Endodermal cell (in vitro differentiated cells): ENCODE data around the gene PPDPF. TPM values are rescaled to one million over a fixed set of nuclear protein-coding genes. Genes with fewer than 3 reads are reported as not detected.

Source experiments
- DNase-seq: peaks from one replicate; pipeline ENCODE4 v3.0.0-alpha.2; 2017
- H3K27ac ChIP-seq: 2 replicates; pipeline ENCODE4 v1.5.1; 2013; ENCODE audit warnings: mild to moderate bottlenecking, low read depth, low read length, moderate library complexity
- H3K27me3 ChIP-seq: 2 replicates; pipeline ENCODE4 v1.6.1; 2013; ENCODE audit warnings: mild to moderate bottlenecking, low read length, moderate library complexity; ENCODE audit not compliant: insufficient read depth, control insufficient read depth, poor library complexity, severe bottlenecking
- H3K36me3 ChIP-seq: 2 replicates; pipeline ENCODE4 v1.7.0; 2013; ENCODE audit warnings: mild to moderate bottlenecking, low read length, moderate library complexity; ENCODE audit not compliant: control insufficient read depth, insufficient read depth
- H3K4me1 ChIP-seq: one replicate; pipeline ENCODE4 v1.7.0; 2013; ENCODE audit warnings: low read length; ENCODE audit not compliant: control insufficient read depth, insufficient read depth
- H3K4me3 ChIP-seq: 2 replicates; pipeline ENCODE4 v1.5.1; 2013; ENCODE audit warnings: mild to moderate bottlenecking, low read length, moderate library complexity
- H3K9ac ChIP-seq: 2 replicates; pipeline ENCODE4 v1.6.1; 2013; ENCODE audit warnings: mild to moderate bottlenecking, low read length, moderate library complexity; ENCODE audit not compliant: poor library complexity, severe bottlenecking; ENCODE audit errors: extremely low read depth
- H3K9me3 ChIP-seq: 2 replicates; pipeline ENCODE4 v1.6.1; 2013; ENCODE audit warnings: mild to moderate bottlenecking, low read length, moderate library complexity; ENCODE audit not compliant: control insufficient read depth
- H3K27ac Mint-ChIP-seq: 2 replicates; pipeline ENCODE4 v1.8.0; 2020; ENCODE audit warnings: mixed read lengths
- H3K27me3 Mint-ChIP-seq: 2 replicates; pipeline ENCODE4 v1.8.0; 2021; ENCODE audit warnings: mild to moderate bottlenecking, mixed read lengths; ENCODE audit not compliant: insufficient read depth
- H3K36me3 Mint-ChIP-seq: 2 replicates; pipeline ENCODE4 v1.8.0; 2020; ENCODE audit warnings: low read depth, mixed read lengths
- H3K4me1 Mint-ChIP-seq: 2 replicates; pipeline ENCODE4 v1.8.0; 2020; ENCODE audit warnings: mixed read lengths
- H3K4me3 Mint-ChIP-seq: 2 replicates; pipeline ENCODE4 v1.8.0; 2020; ENCODE audit warnings: mild to moderate bottlenecking, moderate library complexity, mixed read lengths
- H3K9me3 Mint-ChIP-seq: 2 replicates; pipeline ENCODE4 v1.8.0; 2020; ENCODE audit warnings: mild to moderate bottlenecking, mixed read lengths
- WGBS, 2 experiments: methylation state at CpG; one replicate each; pipeline versions ENCODE4 v1.1.5 to v1.1.7; 2013; ENCODE audit warnings: missing lambda C conversion rate in 2 of 2, mixed read lengths in 1 of 2; ENCODE audit not compliant: insufficient coverage in 1 of 2, insufficient read length in 1 of 2; 5-methylcytosine and 5-hydroxymethylcytosine counted together
- total RNA-seq, 2 donors: library from RNA; stranded (reverse); fragmentation: NEBNext Ultra II Directional in 1 of 2; extraction: Animal tissue kit (Norgen Biotek cat#: 25700) in 1 of 2; gene quantifications; 2 replicates in 1 of 2; 3 replicates in 1 of 2; pipeline ENCODE4 v1.2.1, GENCODE V29; 2021
- TF ChIP-seq, protein P1 (sequence below): fragments of 200-600 bp; sonication (generic); conservative IDR thresholded peaks from 2 replicates; pipeline ENCODE4 v1.5.0; 2021; ENCODE audit warnings: antibody characterized with exemption, mild to moderate bottlenecking

Gene PPDPF
- total RNA-seq, 2 donors from 2014 or later = 247 to 296 TPM

DNA sequence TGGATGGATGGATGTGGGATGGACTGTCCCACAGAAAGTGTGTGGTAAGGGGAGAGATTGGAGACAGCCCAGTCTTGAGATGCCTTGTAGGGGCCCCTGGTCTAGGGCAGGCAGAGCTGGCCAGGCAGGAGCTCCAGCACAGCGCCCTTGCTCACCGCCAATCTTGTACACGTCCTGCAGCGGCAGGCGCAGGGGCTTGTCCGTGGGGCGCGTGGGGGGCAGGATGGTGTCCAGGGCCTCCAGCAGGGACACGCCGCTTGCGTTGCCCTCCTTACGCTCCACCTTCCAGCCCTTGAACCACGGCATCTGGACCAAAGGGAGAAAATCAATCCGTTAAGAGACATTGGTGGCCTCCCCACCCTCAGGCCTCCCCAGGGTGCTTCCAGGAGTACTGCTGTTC, 27.6 kb upstream of the PPDPF start:
- no peak overlapping the region for H3K4me3 ChIP-seq
- no peaks in the 10 kb centered on the region for H3K36me3 ChIP-seq
- Mint-ChIP-seq H3K36me3 (peaks cover 7% of the 10 kb centered on the region), H3K4me3 (no peak overlapping the region), H3K4me1 (no peaks in the 10 kb centered on the region), H3K27me3 (peaks cover 44% of the 10 kb centered on the region), H3K27ac (no peak overlapping the region), H3K9me3 (no peaks in the 10 kb centered on the region)
- H3K9me3 ChIP-seq = no peaks in the 10 kb centered on the region
- peaks cover 35% of the 10 kb centered on the region for H3K27me3 ChIP-seq
- no peak overlapping the region for H3K9ac ChIP-seq
- 95 to 99% methylated on average over 14 of the region's 14 CpGs for WGBS, 2 experiments
- DNase-seq = no peak
- H3K4me1 ChIP-seq = no peaks in the 10 kb centered on the region
- TF ChIP-seq, protein P1, sequence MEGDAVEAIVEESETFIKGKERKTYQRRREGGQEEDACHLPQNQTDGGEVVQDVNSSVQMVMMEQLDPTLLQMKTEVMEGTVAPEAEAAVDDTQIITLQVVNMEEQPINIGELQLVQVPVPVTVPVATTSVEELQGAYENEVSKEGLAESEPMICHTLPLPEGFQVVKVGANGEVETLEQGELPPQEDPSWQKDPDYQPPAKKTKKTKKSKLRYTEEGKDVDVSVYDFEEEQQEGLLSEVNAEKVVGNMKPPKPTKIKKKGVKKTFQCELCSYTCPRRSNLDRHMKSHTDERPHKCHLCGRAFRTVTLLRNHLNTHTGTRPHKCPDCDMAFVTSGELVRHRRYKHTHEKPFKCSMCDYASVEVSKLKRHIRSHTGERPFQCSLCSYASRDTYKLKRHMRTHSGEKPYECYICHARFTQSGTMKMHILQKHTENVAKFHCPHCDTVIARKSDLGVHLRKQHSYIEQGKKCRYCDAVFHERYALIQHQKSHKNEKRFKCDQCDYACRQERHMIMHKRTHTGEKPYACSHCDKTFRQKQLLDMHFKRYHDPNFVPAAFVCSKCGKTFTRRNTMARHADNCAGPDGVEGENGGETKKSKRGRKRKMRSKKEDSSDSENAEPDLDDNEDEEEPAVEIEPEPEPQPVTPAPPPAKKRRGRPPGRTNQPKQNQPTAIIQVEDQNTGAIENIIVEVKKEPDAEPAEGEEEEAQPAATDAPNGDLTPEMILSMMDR = no peak
- H3K27ac ChIP-seq = no peak overlapping the region

DNA sequence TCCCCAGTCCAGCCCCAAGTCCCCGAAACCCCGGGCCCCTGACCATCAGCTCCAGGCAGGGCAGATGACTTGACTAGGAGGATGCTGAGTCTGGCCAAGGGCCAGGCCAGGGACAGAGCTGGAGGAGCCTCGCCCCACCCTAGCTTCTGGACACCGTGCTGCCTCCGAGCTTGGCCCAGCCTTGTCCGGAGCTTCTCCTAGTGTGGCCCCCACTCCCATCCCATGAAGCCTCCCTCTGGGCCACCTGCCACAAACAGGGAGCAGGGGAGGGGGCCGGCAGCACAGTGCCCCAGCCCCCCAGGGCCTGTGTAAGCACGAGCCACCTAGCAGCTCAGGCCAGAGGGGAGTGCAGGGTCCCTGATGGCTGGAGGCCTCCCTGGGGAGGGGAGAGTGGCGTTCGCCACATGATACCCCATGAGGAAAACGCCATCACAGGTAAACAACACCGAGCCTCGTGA, 27.0 kb upstream of the PPDPF start:
- Histone ChIP-seq H3K9me3 (no peaks in the 10 kb centered on the region), H3K27me3 (peaks cover 39% of the 10 kb centered on the region), H3K27ac (no peak overlapping the region), H3K36me3 (no peaks in the 10 kb centered on the region), H3K9ac (no peak overlapping the region), H3K4me1 (no peaks in the 10 kb centered on the region), H3K4me3 (no peak overlapping the region)
- peaks cover 7% of the 10 kb centered on the region for H3K36me3 Mint-ChIP-seq
- WGBS, 2 experiments = 83 to 90% methylated on average over 4 to 13 of the region's 13 CpGs
- no peak overlapping the region for H3K27ac Mint-ChIP-seq
- H3K27me3 Mint-ChIP-seq = peaks cover 47% of the 10 kb centered on the region
- DNase-seq = no peak
- TF ChIP-seq, protein P1 = no peak
- H3K9me3 Mint-ChIP-seq = no peaks in the 10 kb centered on the region
- H3K4me3 Mint-ChIP-seq = no peak overlapping the region
- no peaks in the 10 kb centered on the region for H3K4me1 Mint-ChIP-seq

DNA sequence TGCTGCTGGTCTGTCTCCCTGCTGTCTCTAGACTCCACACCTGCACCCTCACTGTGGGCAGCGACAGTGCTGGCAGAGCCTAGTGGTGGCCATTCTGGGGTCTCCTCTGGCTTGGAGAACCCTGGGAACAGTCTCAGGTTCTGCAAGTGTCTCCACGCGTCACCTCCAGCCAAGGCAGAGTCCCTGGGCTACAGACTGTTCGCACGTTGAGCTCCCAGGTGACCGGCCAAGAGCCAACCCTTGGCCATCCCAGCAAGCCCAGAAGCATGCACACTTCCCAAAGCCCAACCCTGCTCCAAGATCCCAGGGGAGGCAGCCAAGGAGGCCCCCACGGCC, 26.5 kb upstream of the PPDPF start:
- no peaks in the 10 kb centered on the region for H3K4me1 Mint-ChIP-seq
- peaks cover 42% of the 10 kb centered on the region for H3K27me3 Mint-ChIP-seq
- 86 to 92% methylated on average over 6 to 7 of the region's 7 CpGs for WGBS, 2 experiments
- H3K27me3 ChIP-seq = peaks cover 34% of the 10 kb centered on the region
- H3K27ac Mint-ChIP-seq = no peak overlapping the region
- TF ChIP-seq, protein P1 = no peak
- H3K36me3 Mint-ChIP-seq = peaks cover 7% of the 10 kb centered on the region
- H3K4me3 Mint-ChIP-seq = no peak overlapping the region
- H3K36me3 ChIP-seq = no peaks in the 10 kb centered on the region
- no peak overlapping the region for H3K4me3 ChIP-seq
- no peaks in the 10 kb centered on the region for H3K9me3 Mint-ChIP-seq
- H3K4me1 ChIP-seq = no peaks in the 10 kb centered on the region
- no peaks in the 10 kb centered on the region for H3K9me3 ChIP-seq
- H3K27ac ChIP-seq = no peak overlapping the region
- H3K9ac ChIP-seq = no peak overlapping the region
- no peak for DNase-seq
